B cell (primary cell): ENCODE data around the gene RNF10.

Experiments used
- EZH2 ChIP-seq: IDR thresholded peaks from 2 replicates; pipeline ENCODE4 v1.6.1; 2012; ENCODE audit warnings: borderline replicate concordance, low read depth, mild to moderate bottlenecking, moderate library complexity, low read length; ENCODE audit not compliant: insufficient read depth, poor library complexity, severe bottlenecking
- TF ChIP-seq, protein P1 (sequence below): fragments of 200-600 bp; IDR thresholded peaks from one replicate; pipeline ENCODE4 v1.8.0; 2022; ENCODE audit warnings: antibody characterized with exemption, mild to moderate bottlenecking

DNA sequence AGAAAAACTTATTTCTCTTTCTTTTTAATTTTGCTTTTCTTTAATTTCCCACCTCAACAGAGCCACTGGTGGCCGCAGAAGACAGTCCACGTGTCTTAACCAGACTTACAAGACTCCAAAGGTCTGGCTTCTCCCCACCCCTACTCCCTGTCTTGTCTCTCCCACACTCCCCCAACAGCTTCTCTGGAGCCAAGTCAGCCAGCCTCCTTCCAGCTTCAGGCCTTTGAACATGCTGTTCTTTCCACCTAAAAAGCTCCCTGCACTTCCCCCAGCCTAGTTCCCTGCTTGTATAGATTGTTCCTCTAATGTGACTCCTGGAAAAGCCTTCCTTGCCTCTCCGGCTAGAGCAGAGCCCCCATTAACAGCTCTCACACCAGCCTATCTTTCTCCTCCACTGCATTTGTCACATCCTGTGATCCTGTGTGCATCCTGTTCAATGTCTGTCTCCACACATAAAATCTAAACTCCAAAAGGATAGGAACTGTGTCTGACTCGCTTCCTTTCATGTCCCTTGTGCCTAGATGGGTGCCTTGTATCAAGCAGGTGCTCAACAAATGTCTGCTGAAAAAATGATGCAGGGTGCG, 46.0 kb upstream of the RNF10 start:
- TF ChIP-seq, protein P1, sequence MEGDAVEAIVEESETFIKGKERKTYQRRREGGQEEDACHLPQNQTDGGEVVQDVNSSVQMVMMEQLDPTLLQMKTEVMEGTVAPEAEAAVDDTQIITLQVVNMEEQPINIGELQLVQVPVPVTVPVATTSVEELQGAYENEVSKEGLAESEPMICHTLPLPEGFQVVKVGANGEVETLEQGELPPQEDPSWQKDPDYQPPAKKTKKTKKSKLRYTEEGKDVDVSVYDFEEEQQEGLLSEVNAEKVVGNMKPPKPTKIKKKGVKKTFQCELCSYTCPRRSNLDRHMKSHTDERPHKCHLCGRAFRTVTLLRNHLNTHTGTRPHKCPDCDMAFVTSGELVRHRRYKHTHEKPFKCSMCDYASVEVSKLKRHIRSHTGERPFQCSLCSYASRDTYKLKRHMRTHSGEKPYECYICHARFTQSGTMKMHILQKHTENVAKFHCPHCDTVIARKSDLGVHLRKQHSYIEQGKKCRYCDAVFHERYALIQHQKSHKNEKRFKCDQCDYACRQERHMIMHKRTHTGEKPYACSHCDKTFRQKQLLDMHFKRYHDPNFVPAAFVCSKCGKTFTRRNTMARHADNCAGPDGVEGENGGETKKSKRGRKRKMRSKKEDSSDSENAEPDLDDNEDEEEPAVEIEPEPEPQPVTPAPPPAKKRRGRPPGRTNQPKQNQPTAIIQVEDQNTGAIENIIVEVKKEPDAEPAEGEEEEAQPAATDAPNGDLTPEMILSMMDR = no peak
- no peak for TF ChIP-seq EZH2
